Activated naive CD4-positive, alpha-beta T cell (primary cell): ENCODE data around the gene RPS6KB1.
"Not testable (repeated sequence)": the region's sequence is repeated elsewhere in the genome, so short reads cannot be mapped to it uniquely, and the experiment has no call there.

Source experiments
- DNase-seq, 4 experiments: peaks; one replicate each; lab custom pipeline; 2025; lab: John Stamatoyannopoulos, UW

Gene RPS6KB1

GRCh38 chr17:59941131-59941530, 48.2 kb downstream of the RPS6KB1 start:
- DNase-seq = no peak

GRCh38 chr17:59946433-59946832, 53.5 kb downstream of the RPS6KB1 start:
- DNase-seq = not testable (repeated sequence)

GRCh38 chr17:59947310-59947709, 54.4 kb downstream of the RPS6KB1 start:
- not testable (repeated sequence) for DNase-seq

DNA sequence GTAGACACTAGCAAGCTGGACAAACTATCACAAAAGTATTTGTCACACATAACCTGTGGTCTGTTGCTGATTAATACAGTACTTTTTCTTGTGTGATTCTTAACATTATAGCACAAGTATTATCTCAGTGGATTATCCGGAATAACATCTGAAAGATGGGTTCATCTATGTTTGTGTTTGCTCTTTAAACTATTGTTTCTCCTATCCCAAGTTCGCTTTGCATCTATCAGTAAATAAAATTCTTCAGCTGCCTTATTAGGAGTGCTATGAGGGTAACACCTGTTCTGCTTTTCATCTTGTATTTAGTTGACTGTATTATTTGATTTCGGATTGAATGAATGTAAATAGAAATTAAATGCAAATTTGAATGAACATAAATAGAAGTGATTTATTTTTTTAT, 57.1 kb downstream of the RPS6KB1 start:
- no peak for DNase-seq

DNA sequence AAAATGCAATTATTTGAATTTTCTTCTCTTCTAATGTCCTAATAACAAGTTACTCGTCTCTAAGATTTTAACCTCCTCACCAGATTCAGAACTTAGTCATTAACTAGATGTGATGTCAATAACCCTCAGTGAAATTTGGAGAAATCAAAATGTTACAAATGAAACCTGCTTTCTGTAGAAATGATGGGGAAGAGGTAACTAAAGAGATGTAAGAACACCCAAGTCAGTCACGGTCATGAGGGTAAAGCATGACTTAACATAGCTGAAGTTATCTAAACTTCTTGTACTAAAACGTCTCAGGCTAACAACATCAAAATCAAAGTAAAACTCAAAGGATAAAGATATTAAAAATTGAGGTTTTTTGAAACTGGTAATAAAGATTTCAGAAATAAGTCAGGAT, 61.9 kb downstream of the RPS6KB1 start:
- DNase-seq = no peak

- DNase-seq = not testable (repeated sequence)
Measured at GRCh38 chr17:59959574-59959973, 66.7 kb downstream of the RPS6KB1 start.

DNA sequence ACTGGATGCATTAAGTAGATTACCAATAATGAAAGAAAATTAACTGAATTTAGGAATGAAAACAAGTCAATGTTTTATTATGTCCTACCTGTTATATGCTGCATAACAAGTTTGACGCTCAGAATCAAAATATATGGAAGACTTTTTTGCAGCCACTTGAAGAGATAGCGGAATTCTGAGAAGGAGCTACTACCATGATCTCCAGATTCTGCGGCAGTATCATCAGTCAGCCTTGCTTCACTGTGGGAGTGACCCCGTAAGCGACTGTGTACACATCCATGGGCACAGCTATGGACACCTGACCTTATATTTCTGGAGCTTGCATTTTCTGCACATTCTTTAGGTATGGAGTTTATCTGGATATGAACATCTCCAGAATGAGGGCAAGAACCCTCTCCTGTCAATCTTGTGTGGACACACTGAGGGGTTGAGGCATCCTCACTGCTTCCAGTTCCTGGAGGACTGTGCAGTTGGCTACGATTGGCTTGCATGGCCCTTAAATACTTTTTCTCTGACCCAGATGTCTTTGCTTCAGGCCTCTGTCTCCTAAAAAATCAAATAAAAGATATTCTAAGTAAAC, 69.9 kb downstream of the RPS6KB1 start:
- DNase-seq = no peak

GRCh38 chr17:59963738-59964481, 71.0 kb downstream of the RPS6KB1 start:
- DNase-seq = peak in 2 of 4 experiments; percentile 33 to 37

DNA sequence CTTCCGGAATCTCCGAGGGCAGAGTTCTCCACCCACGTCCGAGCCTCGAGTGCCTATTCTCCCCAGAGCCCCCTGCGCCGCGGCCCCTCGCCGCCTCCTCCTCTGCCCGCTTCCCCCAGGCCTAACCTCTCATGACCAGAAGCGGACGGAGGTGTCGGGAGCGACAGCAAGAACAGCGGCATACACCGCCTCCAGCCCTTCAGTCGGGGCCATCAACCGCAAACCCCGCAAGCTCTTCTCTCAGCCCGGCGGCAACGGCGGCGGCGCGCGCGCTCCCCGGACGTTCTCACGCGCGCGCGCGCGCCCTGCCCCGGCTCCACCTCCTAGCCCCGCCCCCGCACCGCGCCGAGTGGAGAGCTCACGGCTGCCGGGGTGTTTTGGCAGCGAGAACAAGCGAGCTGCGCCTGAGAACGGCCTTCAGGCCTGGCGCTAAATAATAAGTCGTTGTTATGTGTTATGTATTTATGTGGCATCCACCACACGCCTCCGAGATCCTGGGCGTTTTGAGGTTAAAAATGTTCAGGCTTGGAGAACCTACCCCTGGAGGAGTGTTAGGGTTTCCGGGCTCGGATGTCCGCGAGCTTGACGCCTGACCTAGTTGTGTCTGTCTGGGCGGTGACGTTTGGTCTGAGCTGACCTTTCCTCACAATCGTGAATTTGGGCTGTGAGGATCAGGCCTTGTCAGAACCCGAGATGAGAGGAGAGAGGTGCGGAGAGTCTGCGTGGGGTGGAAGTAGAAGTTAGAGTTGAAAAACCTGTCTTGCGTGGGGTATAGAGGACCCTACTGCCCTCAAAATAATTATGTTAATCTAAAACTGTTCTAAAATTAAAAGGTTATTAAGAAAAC, 71.8 kb downstream of the RPS6KB1 start, which contains the start of gene RNFT1:
RNFT1 (minus strand) TSS at position 259 of the 847 bp plus-strand sequence; CDS start at position 182, 77 bp downstream.
- DNase-seq = peak; percentile 76 to 90 (median 84)

DNA sequence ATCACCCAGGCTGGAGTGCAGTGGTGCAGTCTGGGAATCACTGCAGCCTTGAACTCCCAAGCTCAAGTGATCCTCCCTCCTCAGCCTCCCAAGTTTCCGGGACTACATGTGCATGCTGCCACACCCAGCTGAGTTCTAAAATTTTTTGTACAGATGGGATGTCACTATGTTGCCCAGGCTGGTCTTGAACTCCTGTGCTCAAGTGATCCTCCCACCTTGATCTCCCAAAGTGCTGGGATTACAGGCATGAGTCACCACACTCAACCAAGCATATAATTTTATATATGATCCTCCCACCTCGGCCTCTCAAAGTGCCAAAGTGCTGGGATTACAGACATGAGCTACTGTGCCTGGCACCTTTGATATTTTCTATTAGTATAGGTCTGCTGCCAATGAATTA, 78.8 kb downstream of the RPS6KB1 start:
- DNase-seq = not testable (repeated sequence)

DNA sequence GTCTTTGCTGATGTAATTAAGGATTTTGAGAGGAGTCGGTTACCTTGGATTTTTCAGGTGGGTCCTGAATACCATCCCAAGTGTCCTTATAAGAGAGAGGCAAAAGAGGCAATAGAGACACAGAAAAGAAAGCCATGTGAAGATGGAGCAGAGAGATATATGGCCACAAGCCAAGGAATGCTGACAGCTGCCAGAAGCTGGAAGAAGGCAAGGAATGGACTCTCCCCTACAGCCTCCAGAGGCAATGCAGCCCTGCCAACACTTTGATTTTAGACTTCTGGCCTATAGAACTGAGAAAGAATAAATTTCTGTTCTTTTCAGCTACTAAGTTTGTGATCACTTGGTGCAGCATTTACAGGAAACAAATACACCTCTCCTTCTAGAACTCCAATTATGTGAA, 79.9 kb downstream of the RPS6KB1 start:
- no peak for DNase-seq

- DNase-seq = not testable (repeated sequence)
Measured at GRCh38 chr17:59973483-59973882, 80.6 kb downstream of the RPS6KB1 start.

- DNase-seq = not testable (repeated sequence)
Measured at GRCh38 chr17:59975166-59975565, 82.2 kb downstream of the RPS6KB1 start.

DNA sequence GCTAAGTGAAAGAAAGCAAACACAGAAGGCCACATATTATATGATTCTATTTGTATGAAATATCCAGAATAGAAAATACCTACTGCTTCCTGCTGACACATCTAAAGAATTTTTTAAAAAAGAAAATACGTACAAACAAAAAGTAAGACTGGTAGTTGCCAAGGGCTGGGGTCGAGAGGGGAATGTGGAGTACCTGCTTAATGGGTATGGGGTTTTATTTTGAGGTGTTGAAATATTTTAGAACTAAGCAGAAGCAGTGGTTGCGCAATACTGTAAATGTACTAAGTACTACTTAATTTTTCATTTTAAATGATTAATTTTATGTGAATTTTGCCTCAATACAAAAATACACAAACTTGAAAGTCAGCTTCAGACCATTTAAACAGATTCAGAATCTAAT, 103.7 kb downstream of the RPS6KB1 start:
- DNase-seq = not testable (repeated sequence)
